Measurements from ENCODE around the gene PKHD1. TPM values are rescaled to one million over a fixed set of nuclear protein-coding genes. Genes with fewer than 3 reads are reported as not detected.
A peak's percentile ranks its signal among the peaks of the same experiment; 100 is the strongest.

Gene PKHD1
- total RNA-seq, 1 donor from 2014 or later: 0.16 TPM

GRCh38 chr6:52076791-52077179 lies 10.6 kb downstream of the PKHD1 start:
- H3K4me3 Mint-ChIP-seq: no peak overlapping the region

DNA sequence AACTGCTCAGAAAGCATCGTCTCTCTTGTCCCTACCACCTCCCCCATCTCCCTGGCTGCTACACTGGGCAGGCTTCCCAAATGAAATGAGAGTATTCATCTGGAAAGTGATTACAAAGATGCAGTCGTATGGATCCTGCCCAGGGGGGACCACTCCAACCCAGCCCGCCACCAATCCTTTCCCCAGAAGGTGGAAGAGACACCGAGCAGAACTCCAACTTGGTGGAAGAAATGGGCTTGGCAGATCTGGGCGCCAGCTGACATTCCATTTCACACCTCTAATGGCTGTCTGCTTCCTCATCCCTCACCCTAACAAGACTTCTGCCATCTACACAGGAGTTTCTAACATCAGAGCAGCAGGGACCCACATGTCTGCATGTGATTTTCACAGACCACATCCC lies 12.7 kb downstream of the PKHD1 start:
- H3K9me3 Mint-ChIP-seq: no peaks in the 10 kb centered on the region
- no peaks in the 10 kb centered on the region for H3K36me3 Mint-ChIP-seq (ENCODE audit: low read depth)
- TF ChIP-seq, protein P1, sequence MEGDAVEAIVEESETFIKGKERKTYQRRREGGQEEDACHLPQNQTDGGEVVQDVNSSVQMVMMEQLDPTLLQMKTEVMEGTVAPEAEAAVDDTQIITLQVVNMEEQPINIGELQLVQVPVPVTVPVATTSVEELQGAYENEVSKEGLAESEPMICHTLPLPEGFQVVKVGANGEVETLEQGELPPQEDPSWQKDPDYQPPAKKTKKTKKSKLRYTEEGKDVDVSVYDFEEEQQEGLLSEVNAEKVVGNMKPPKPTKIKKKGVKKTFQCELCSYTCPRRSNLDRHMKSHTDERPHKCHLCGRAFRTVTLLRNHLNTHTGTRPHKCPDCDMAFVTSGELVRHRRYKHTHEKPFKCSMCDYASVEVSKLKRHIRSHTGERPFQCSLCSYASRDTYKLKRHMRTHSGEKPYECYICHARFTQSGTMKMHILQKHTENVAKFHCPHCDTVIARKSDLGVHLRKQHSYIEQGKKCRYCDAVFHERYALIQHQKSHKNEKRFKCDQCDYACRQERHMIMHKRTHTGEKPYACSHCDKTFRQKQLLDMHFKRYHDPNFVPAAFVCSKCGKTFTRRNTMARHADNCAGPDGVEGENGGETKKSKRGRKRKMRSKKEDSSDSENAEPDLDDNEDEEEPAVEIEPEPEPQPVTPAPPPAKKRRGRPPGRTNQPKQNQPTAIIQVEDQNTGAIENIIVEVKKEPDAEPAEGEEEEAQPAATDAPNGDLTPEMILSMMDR (conservative IDR thresholded peaks at IDR 0.05): no peak
- no peak overlapping the region for H3K4me3 Mint-ChIP-seq
- no peak overlapping the region for H3K27ac Mint-ChIP-seq (ENCODE audit: unreplicated experiment)
- H3K27me3 Mint-ChIP-seq (ENCODE audit: low read depth): peaks cover 9% of the 10 kb centered on the region
- H3K4me1 Mint-ChIP-seq: no peaks in the 10 kb centered on the region
- DNase-seq (ENCODE audit: low read depth, low spot score): no peak

More at GRCh38 chr6:52076791-52077179, 10.6 kb downstream of the PKHD1 start:
- DNase-seq (ENCODE audit: low read depth, low spot score): no peak
- Mint-ChIP-seq H3K27me3 (ENCODE audit: low read depth) (peaks cover 10% of the 10 kb centered on the region), H3K27ac (ENCODE audit: unreplicated experiment) (no peak overlapping the region), H3K36me3 (ENCODE audit: low read depth) (no peaks in the 10 kb centered on the region), H3K4me1 (no peaks in the 10 kb centered on the region), H3K9me3 (no peaks in the 10 kb centered on the region)
- TF ChIP-seq, protein P1 (conservative IDR thresholded peaks at IDR 0.05): no peak

DNA sequence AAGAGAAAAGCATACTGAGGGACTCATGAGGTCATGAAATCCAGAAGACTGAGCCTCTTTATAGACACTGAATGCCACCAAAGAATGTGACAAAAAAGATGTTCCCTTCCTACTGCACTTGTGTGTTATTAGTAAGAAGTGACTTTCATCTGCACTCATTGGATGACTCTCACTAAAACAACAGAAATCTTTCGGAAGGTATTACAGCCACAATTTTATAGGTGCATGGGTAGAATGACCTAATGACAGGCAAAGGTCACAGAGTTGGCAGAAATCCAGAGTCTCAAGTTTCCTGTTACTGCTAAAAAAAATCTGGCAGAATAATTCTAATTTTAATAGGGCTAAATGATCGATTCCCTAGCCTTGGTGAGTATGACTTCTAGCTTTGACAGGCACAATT lies 13.3 kb downstream of the PKHD1 start:
- H3K9me3 Mint-ChIP-seq: no peaks in the 10 kb centered on the region
- no peak overlapping the region for H3K27ac Mint-ChIP-seq (ENCODE audit: unreplicated experiment)
- TF ChIP-seq, protein P1 (conservative IDR thresholded peaks at IDR 0.05): no peak
- no peaks in the 10 kb centered on the region for H3K4me1 Mint-ChIP-seq
- no peak for DNase-seq (ENCODE audit: low read depth, low spot score)
- no peaks in the 10 kb centered on the region for H3K36me3 Mint-ChIP-seq (ENCODE audit: low read depth)
- H3K27me3 Mint-ChIP-seq (ENCODE audit: low read depth): peaks cover 8% of the 10 kb centered on the region
- no peak overlapping the region for H3K4me3 Mint-ChIP-seq

- Mint-ChIP-seq H3K36me3 (ENCODE audit: low read depth) (no peaks in the 10 kb centered on the region), H3K4me3 (no peak overlapping the region), H3K27ac (ENCODE audit: unreplicated experiment) (no peak overlapping the region), H3K27me3 (ENCODE audit: low read depth) (no peaks in the 10 kb centered on the region), H3K4me1 (peaks cover 12% of the 10 kb centered on the region), H3K9me3 (peaks cover 3% of the 10 kb centered on the region)
- no peak for DNase-seq (ENCODE audit: low read depth, low spot score)
- TF ChIP-seq, protein P1 (conservative IDR thresholded peaks at IDR 0.05): no peak
Observed at GRCh38 chr6:52065621-52066020, 21.8 kb downstream of the PKHD1 start.

- Mint-ChIP-seq H3K27me3 (ENCODE audit: low read depth) (no peaks in the 10 kb centered on the region), H3K9me3 (peaks cover 3% of the 10 kb centered on the region), H3K36me3 (ENCODE audit: low read depth) (no peaks in the 10 kb centered on the region), H3K4me1 (peaks cover 12% of the 10 kb centered on the region), H3K27ac (ENCODE audit: unreplicated experiment) (peak overlapping the region; percentile 81), H3K4me3 (no peak overlapping the region)
- DNase-seq (ENCODE audit: low read depth, low spot score): peak; percentile 18
- TF ChIP-seq, protein P1 (conservative IDR thresholded peaks at IDR 0.05): peak; percentile 66
Observed at GRCh38 chr6:52063584-52064344, 23.6 kb downstream of the PKHD1 start.

All from neural crest cell (in vitro differentiated cells).